SK-N-SH (cell line): ENCODE data around the gene PDE4DIP.
"Not testable (repeated sequence)": the region's sequence is repeated elsewhere in the genome, so short reads cannot be mapped to it uniquely, and the experiment has no call there.

Experiments used
- CTCF ChIP-seq: fragments of 200-600 bp; sonication (generic); IDR thresholded peaks from 2 replicates; pipeline ENCODE4 v1.6.1; 2017; ENCODE audit warnings: antibody characterized with exemption, mild to moderate bottlenecking, moderate library complexity
- FOXM1 ChIP-seq: IDR thresholded peaks from 2 replicates; pipeline ENCODE4 v1.4.0; 2012; ENCODE audit warnings: low read depth, mild to moderate bottlenecking
- MXI1 ChIP-seq: IDR thresholded peaks from 2 replicates; pipeline ENCODE4 v1.6.1; 2012; ENCODE audit warnings: mild to moderate bottlenecking, low read depth, low read length, improper control_type of control experiment
- POLR2AphosphoS5 ChIP-seq: IDR thresholded peaks from 2 replicates; pipeline ENCODE4 v1.6.1; 2012; ENCODE audit warnings: low read depth, low read length
- TF ChIP-seq, protein P1 (sequence below): IDR thresholded peaks from 2 replicates; pipeline ENCODE4 v1.4.0; 2012; ENCODE audit warnings: low read depth

DNA sequence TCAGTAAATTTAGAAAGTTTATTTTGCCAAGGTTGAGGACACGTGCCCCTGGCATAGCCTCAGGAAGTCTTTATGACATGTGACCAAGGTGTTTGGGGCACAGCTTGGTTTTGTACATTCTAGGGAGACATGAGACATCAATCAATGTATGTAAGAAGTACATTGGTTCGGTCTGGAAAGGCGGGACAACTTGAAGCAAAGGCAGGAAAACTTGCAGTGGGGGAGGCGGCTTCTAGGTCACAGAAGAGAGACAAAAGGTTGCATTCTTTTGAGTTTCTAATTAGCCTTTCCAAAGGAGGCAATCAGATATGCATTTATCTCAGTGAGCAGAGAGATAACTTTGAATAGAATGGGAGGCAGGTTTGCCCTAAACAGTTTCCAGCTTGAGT lies 57.7 kb downstream of the PDE4DIP start:
- not testable (repeated sequence) for TF ChIP-seq POLR2AphosphoS5, FOXM1, CTCF, MXI1
- TF ChIP-seq, protein P1, sequence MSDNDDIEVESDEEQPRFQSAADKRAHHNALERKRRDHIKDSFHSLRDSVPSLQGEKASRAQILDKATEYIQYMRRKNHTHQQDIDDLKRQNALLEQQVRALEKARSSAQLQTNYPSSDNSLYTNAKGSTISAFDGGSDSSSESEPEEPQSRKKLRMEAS, result not testable (repeated sequence)
